Osteocyte (in vitro differentiated cells): ENCODE results near the gene IRF8. TPM values are rescaled to one million over a fixed set of nuclear protein-coding genes. Genes with fewer than 3 reads are reported as not detected.

Source experiments
- DNase-seq: peaks from one replicate; pipeline ENCODE4 v3.0.0; 2021; ENCODE audit warnings: mixed read lengths; ENCODE audit not compliant: unreplicated experiment; ENCODE audit errors: extremely low spot score
- H3K27ac Mint-ChIP-seq: one replicate; pipeline ENCODE4 v1.8.0; 2021; ENCODE audit warnings: mild to moderate bottlenecking, mixed read lengths; ENCODE audit not compliant: unreplicated experiment
- H3K27me3 Mint-ChIP-seq: one replicate; pipeline ENCODE4 v1.8.0; 2021; ENCODE audit warnings: mixed read lengths; ENCODE audit not compliant: unreplicated experiment
- H3K36me3 Mint-ChIP-seq: one replicate; pipeline ENCODE4 v1.8.0; 2021; ENCODE audit warnings: mixed read lengths; ENCODE audit not compliant: unreplicated experiment
- H3K4me1 Mint-ChIP-seq: one replicate; pipeline ENCODE4 v1.8.0; 2021; ENCODE audit warnings: mixed read lengths; ENCODE audit not compliant: unreplicated experiment
- H3K4me3 Mint-ChIP-seq: one replicate; pipeline ENCODE4 v1.8.0; 2021; ENCODE audit warnings: mild to moderate bottlenecking, moderate library complexity, mixed read lengths; ENCODE audit not compliant: unreplicated experiment
- H3K9me3 Mint-ChIP-seq: one replicate; pipeline ENCODE4 v1.8.0; 2021; ENCODE audit warnings: mixed read lengths; ENCODE audit not compliant: unreplicated experiment
- total RNA-seq: library from RNA; stranded (reverse); gene quantifications from 2 replicates; pipeline ENCODE4 v1.2.1, GENCODE V29; 2021
- TF ChIP-seq, protein P1 (sequence below): fragments of 200-600 bp; sonication (generic); IDR thresholded peaks from 2 replicates; pipeline ENCODE4 v1.5.0; 2021; ENCODE audit warnings: antibody characterized with exemption, mild to moderate bottlenecking, moderate library complexity

Gene IRF8
- total RNA-seq, 1 donor from 2014 or later = not detected

- peaks cover 54% of the 10 kb centered on the region for H3K27me3 Mint-ChIP-seq
- H3K27ac Mint-ChIP-seq = no peak overlapping the region
- H3K36me3 Mint-ChIP-seq = no peaks in the 10 kb centered on the region
- H3K4me3 Mint-ChIP-seq = no peak overlapping the region
- no peaks in the 10 kb centered on the region for H3K9me3 Mint-ChIP-seq
- no peak for DNase-seq
- TF ChIP-seq, protein P1, sequence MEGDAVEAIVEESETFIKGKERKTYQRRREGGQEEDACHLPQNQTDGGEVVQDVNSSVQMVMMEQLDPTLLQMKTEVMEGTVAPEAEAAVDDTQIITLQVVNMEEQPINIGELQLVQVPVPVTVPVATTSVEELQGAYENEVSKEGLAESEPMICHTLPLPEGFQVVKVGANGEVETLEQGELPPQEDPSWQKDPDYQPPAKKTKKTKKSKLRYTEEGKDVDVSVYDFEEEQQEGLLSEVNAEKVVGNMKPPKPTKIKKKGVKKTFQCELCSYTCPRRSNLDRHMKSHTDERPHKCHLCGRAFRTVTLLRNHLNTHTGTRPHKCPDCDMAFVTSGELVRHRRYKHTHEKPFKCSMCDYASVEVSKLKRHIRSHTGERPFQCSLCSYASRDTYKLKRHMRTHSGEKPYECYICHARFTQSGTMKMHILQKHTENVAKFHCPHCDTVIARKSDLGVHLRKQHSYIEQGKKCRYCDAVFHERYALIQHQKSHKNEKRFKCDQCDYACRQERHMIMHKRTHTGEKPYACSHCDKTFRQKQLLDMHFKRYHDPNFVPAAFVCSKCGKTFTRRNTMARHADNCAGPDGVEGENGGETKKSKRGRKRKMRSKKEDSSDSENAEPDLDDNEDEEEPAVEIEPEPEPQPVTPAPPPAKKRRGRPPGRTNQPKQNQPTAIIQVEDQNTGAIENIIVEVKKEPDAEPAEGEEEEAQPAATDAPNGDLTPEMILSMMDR = no peak
- H3K4me1 Mint-ChIP-seq = no peaks in the 10 kb centered on the region
These were observed 20.6 kb upstream of the IRF8 start for GRCh38 chr16:85878407-85878806.

GRCh38 chr16:85878875-85879274 is 20.1 kb upstream of the IRF8 start:
- Mint-ChIP-seq H3K36me3 (no peaks in the 10 kb centered on the region), H3K4me3 (no peak overlapping the region), H3K27ac (no peak overlapping the region), H3K27me3 (peaks cover 54% of the 10 kb centered on the region), H3K9me3 (no peaks in the 10 kb centered on the region), H3K4me1 (no peaks in the 10 kb centered on the region)
- TF ChIP-seq, protein P1 = no peak
- DNase-seq = no peak

DNA sequence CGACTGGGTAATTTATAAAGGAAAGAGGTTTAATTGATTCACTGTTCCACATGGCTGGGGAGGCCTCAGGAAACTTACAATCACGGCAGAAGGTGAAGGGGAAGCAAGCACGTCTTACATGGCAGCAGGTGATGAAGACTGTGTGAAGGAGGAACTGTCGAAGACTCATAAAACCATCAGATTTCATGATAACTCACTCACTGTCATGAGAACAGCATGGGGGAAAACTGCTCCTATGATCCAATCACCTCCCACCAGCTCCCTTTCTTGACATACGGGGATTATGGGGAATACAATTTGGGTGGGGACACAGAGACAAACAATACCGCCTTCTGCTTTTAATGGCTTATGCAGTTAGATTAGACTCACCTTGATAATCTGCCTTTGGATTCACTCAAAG is 19.4 kb upstream of the IRF8 start:
- DNase-seq = no peak
- Mint-ChIP-seq H3K36me3 (no peaks in the 10 kb centered on the region), H3K27ac (no peak overlapping the region), H3K4me3 (no peak overlapping the region), H3K27me3 (peaks cover 54% of the 10 kb centered on the region), H3K4me1 (no peaks in the 10 kb centered on the region), H3K9me3 (no peaks in the 10 kb centered on the region)
- TF ChIP-seq, protein P1 = no peak

DNA sequence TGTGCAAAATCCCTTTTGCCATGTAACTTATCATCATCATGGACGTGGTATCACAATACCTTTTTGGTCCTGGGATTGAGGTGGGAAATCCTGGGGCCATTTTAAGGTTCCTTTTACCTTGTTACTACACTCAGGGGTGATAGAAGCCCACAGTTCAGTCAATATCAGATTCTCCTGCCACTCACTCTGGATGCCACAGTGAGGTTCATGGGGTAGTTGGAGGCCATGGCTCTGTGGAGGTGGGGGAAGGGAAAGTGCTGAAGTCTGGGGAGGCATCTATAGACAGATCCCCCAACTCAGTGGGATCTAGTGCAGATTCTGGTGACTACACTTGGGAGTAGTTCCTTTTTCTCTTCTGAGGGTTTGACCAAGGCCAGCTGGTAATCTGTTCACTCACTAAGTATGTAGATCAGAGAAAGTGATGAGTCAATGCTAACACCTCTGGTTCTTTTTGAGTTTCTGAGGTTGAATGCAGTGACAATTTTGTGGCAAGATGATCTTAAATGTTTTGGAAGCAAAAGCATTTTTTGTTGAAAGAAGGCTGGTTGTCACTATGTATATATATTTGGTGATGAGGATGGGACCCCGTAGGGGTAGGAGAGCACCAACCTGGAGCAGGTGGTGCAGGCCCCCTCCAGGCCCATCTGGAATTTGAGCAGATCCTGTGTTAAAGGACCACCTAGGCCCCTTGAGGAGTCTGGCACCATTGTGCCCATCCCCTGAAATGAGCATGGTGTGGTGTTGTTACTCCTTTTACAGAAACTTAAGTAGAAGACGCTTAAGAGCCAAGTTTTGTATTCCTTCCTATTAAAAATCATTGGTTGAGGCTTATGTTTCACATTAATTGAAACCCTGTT is 18.8 kb upstream of the IRF8 start:
- Mint-ChIP-seq H3K4me3 (no peak overlapping the region), H3K4me1 (no peaks in the 10 kb centered on the region), H3K27me3 (peaks cover 54% of the 10 kb centered on the region), H3K9me3 (no peaks in the 10 kb centered on the region), H3K27ac (no peak overlapping the region), H3K36me3 (no peaks in the 10 kb centered on the region)
- no peak for DNase-seq
- TF ChIP-seq, protein P1 = no peak

DNA sequence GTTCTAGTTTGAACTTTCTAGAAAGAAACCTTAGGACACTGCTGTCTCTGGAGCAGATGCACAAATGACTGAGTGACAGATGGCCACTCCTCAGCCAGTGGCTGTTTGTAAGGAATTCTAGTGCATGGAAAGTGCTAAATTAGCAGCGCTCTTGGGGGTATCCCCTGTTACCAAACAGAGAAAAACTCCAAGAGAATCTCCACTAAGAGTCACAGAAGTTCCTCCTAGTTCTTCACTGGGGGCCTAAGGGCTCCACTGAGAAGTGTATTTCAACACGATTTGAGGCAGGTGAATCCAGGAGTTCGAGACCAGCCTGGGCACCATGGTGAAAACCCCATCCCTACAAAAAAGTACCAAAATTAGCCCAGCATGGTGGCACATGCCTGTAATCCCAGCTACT is 18.1 kb upstream of the IRF8 start:
- Mint-ChIP-seq H3K36me3 (no peaks in the 10 kb centered on the region), H3K4me1 (no peaks in the 10 kb centered on the region), H3K4me3 (no peak overlapping the region), H3K27ac (no peak overlapping the region), H3K9me3 (no peaks in the 10 kb centered on the region), H3K27me3 (peaks cover 48% of the 10 kb centered on the region)
- DNase-seq = no peak
- TF ChIP-seq, protein P1 = no peak
